HG03108 (cell line): ENCODE results near the gene SLC34A2.
A peak's percentile ranks its signal among the peaks of the same experiment; 100 is the strongest.

Experiments
- ATAC-seq: cut with Tn5 transposase; IDR thresholded peaks from one replicate; pipeline ENCODE4 v1.9.1; 2021; ENCODE audit warnings: moderate library complexity; ENCODE audit not compliant: unreplicated experiment

Gene SLC34A2

DNA sequence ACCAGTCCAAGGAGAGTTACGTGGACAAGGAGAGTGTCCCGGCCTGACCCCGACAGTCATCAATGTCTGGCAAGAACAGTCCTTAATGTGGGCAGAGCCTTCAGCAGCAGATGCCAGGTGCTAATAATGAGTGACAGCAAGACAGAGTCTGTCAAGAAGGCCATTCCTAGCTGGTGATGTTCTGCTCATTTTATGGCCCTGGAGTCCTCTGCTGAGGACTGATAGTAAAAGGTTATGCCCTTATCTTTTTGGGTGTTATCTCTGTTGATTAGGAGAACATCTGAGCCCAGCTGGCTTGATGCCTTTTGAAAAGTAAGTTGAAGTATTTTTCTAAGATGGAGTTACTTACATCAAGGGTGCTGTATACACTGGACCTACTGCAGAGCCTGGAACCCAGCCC is 67.3 kb downstream of the SLC34A2 start:
- no peak for ATAC-seq

DNA sequence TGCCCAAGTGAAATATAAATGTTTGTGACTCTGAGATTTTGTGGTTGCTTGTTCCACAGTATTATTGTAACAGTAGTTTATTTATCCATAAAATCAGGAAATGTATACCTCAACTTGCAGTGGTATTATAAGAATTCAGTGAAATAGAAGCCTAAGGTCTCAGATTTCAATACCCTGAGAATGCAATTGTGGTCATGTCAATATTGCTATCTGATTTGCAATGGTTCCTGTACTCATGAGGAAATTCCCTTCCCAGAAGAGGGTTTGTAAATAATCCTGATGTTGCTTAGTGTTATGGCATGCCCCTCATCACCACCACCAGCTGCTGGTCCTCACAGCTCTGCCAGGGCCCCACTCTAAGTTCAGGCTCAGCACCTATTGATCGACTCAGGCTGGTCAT is 67.8 kb downstream of the SLC34A2 start:
- no peak for ATAC-seq

DNA sequence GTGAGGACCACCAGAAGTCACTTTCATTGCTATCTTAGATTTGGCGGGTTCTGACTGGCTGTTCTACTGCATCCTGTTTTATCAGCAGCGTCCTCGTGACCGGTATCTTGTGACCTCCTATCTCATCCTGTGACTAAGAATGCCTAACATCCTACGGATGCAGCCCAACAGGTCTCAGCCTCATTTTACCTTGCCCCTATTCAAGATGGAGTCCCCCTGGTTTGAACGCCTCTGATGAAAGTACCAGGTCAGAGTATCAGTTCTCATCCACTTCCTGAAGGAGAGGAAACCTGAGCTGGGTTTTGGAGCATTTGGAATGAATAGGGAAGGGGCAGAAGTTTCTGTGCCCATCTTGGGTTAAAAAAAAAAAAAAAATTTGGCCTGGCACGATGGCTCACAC is 70.2 kb downstream of the SLC34A2 start:
- no peak for ATAC-seq

GRCh38 chr4:25727711-25728493 is 72.3 kb downstream of the SLC34A2 start:
- peak; percentile 36 for ATAC-seq
